ENCODE results near the gene ZIC5.

The ZIC5 gene

GRCh38 chr13:99993660-99994637, 22.4 kb upstream of the ZIC5 start:
- no peak for TF ChIP-seq EZH2phosphoT487 (conservative IDR thresholded peaks at IDR 0.05; ENCODE audit: low read length)
- TF ChIP-seq, protein P1, sequence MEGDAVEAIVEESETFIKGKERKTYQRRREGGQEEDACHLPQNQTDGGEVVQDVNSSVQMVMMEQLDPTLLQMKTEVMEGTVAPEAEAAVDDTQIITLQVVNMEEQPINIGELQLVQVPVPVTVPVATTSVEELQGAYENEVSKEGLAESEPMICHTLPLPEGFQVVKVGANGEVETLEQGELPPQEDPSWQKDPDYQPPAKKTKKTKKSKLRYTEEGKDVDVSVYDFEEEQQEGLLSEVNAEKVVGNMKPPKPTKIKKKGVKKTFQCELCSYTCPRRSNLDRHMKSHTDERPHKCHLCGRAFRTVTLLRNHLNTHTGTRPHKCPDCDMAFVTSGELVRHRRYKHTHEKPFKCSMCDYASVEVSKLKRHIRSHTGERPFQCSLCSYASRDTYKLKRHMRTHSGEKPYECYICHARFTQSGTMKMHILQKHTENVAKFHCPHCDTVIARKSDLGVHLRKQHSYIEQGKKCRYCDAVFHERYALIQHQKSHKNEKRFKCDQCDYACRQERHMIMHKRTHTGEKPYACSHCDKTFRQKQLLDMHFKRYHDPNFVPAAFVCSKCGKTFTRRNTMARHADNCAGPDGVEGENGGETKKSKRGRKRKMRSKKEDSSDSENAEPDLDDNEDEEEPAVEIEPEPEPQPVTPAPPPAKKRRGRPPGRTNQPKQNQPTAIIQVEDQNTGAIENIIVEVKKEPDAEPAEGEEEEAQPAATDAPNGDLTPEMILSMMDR (IDR thresholded peaks at IDR 0.05; ENCODE audit: insufficient read depth, low read length, poor library complexity, severe bottlenecking) = no peak
- H3K9me3 ChIP-seq (ENCODE audit: insufficient read depth, low read length) = no peaks in the 10 kb centered on the region
- H3K9me2 ChIP-seq (replicated peaks; ENCODE audit: insufficient read depth, low read length) = no peaks in the 10 kb centered on the region
- no peaks in the 10 kb centered on the region for H3K27me3 ChIP-seq (ENCODE audit: low read length)
- no peak overlapping the region for H3K27ac ChIP-seq (ENCODE audit: low read depth, low read length)
- no peaks in the 10 kb centered on the region for H3K36me3 ChIP-seq (ENCODE audit: low read length)
- no peak overlapping the region for H2AFZ ChIP-seq (ENCODE audit: low read depth, low read length, severe bottlenecking)
- H3F3A ChIP-seq (ENCODE audit: insufficient read depth) = no peaks in the 10 kb centered on the region
- no peak overlapping the region for H3K4me2 ChIP-seq (ENCODE audit: low read depth, low read length, poor library complexity, severe bottlenecking)
- no peaks in the 10 kb centered on the region for H3K79me2 ChIP-seq (ENCODE audit: insufficient read depth, low read length)
- no peak overlapping the region for H3K4me3 ChIP-seq (ENCODE audit: insufficient read depth, low read length, poor library complexity, severe bottlenecking)
- no peak overlapping the region for H3K9ac ChIP-seq (ENCODE audit: low read length)
- no peaks in the 10 kb centered on the region for H4K20me1 ChIP-seq (ENCODE audit: low read depth, low read length)

DNA sequence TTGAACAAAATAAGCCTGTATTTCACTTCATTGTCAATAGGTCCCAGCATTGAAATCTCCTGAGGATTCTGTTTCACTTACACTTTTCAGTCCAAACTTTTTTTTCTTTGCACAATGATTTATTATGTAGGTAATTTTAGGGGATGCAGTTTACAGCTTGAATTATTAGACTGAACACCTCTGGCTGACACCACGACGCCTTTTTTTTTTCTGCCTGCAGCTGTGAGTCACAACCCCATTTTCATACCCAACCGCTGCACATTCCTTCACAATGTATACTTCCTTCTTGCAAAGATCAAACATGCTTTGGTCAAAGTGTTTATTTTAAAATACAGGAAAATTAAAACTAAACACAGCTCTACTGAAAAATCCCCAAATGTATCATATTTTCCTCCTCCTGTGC, 21.4 kb upstream of the ZIC5 start:
- Histone ChIP-seq H3K27me3 (ENCODE audit: low read length) (no peaks in the 10 kb centered on the region), H3K4me3 (ENCODE audit: insufficient read depth, low read length, poor library complexity, severe bottlenecking) (no peak overlapping the region), H3K79me2 (ENCODE audit: insufficient read depth, low read length) (no peaks in the 10 kb centered on the region), H3K36me3 (ENCODE audit: low read length) (no peaks in the 10 kb centered on the region), H2AFZ (ENCODE audit: low read depth, low read length, severe bottlenecking) (no peak overlapping the region), H3K4me2 (ENCODE audit: low read depth, low read length, poor library complexity, severe bottlenecking) (no peak overlapping the region), H3K27ac (ENCODE audit: low read depth, low read length) (no peak overlapping the region), H3F3A (ENCODE audit: insufficient read depth) (no peaks in the 10 kb centered on the region), H3K9ac (ENCODE audit: low read length) (no peak overlapping the region), H3K9me3 (ENCODE audit: insufficient read depth, low read length) (no peaks in the 10 kb centered on the region), H3K9me2 (replicated peaks; ENCODE audit: insufficient read depth, low read length) (no peaks in the 10 kb centered on the region), H4K20me1 (ENCODE audit: low read depth, low read length) (no peaks in the 10 kb centered on the region)
- no peak for TF ChIP-seq EZH2phosphoT487 (conservative IDR thresholded peaks at IDR 0.05; ENCODE audit: low read length)
- TF ChIP-seq, protein P1 (IDR thresholded peaks at IDR 0.05; ENCODE audit: insufficient read depth, low read length, poor library complexity, severe bottlenecking) = no peak

GRCh38 chr13:99991828-99992775, 20.5 kb upstream of the ZIC5 start:
- no peaks in the 10 kb centered on the region for H3F3A ChIP-seq (ENCODE audit: insufficient read depth)
- H3K27me3 ChIP-seq (ENCODE audit: low read length) = no peaks in the 10 kb centered on the region
- TF ChIP-seq EZH2phosphoT487 (conservative IDR thresholded peaks at IDR 0.05; ENCODE audit: low read length) = no peak
- H3K9ac ChIP-seq (ENCODE audit: low read length) = no peak overlapping the region
- H3K36me3 ChIP-seq (ENCODE audit: low read length) = no peaks in the 10 kb centered on the region
- H3K27ac ChIP-seq (ENCODE audit: low read depth, low read length) = no peak overlapping the region
- no peak overlapping the region for H3K4me2 ChIP-seq (ENCODE audit: low read depth, low read length, poor library complexity, severe bottlenecking)
- H2AFZ ChIP-seq (ENCODE audit: low read depth, low read length, severe bottlenecking) = no peak overlapping the region
- no peaks in the 10 kb centered on the region for H3K79me2 ChIP-seq (ENCODE audit: insufficient read depth, low read length)
- no peak overlapping the region for H3K4me3 ChIP-seq (ENCODE audit: insufficient read depth, low read length, poor library complexity, severe bottlenecking)
- no peaks in the 10 kb centered on the region for H3K9me2 ChIP-seq (replicated peaks; ENCODE audit: insufficient read depth, low read length)
- H3K9me3 ChIP-seq (ENCODE audit: insufficient read depth, low read length) = no peaks in the 10 kb centered on the region
- H4K20me1 ChIP-seq (ENCODE audit: low read depth, low read length) = no peaks in the 10 kb centered on the region
